ENCODE measurements around the gene B3GNT3. TPM values are rescaled to one million over a fixed set of nuclear protein-coding genes. Genes with fewer than 3 reads are reported as not detected.
A peak's percentile ranks its signal among the peaks of the same experiment; 100 is the strongest.

B3GNT3 gene
- total RNA-seq, 5 donors from 2014 or later (not counting 1 experiment from before 2014, with no cell fraction given), result 0.12 to 1.2 (median 0.79) TPM

GRCh38 chr19:17811681-17812080 is 16.7 kb downstream of the B3GNT3 start:
- Mint-ChIP-seq H3K27ac (peak overlapping the region in 1 of 2 donors; percentile 44), H3K36me3 (no peaks in the 10 kb centered on the region), H3K4me3 (no peak overlapping the region), H3K27me3 (no peaks in the 10 kb centered on the region), H3K4me1 (peaks cover 8 to 14% (median 9%) of the 10 kb centered on the region in 3 donors), H3K9me3 (no peaks in the 10 kb centered on the region)
- 82% methylated on average over 15 of the region's 20 CpGs for WGBS (ENCODE audit: insufficient coverage)
- DNase-seq, result no peak
- peaks cover 0 to 13% of the 10 kb centered on the region in 2 experiments for H3K27me3 ChIP-seq (replicated peaks in 1 of 2; ENCODE audit: control insufficient read depth in 2 of 2, extremely low read depth in 1 of 2, insufficient read depth in 2 of 2, low read length in 1 of 2)
- H3K4me1 ChIP-seq (ENCODE audit: control insufficient read depth in 1 of 2, extremely low read depth in 1 of 2, insufficient read depth in 2 of 2, low read length in 2 of 2), result peaks cover 0 to 15% of the 10 kb centered on the region in 2 experiments
- no peaks in the 10 kb centered on the region for H3K9me3 ChIP-seq
- ATAC-seq (replicated peaks in 1 of 4), result no peak
- H3K27ac ChIP-seq (ENCODE audit: low read length), result no peak overlapping the region
- ChIA-PET CTCF (no interaction called here), POLR2A (no interaction called here)
- H3K4me3 ChIP-seq (ENCODE audit: control insufficient read depth in 1 of 2, extremely low read depth in 1 of 2, low read length in 1 of 2), result no peak overlapping the region
- H3K36me3 ChIP-seq (ENCODE audit: control insufficient read depth in 2 of 2, extremely low read depth in 1 of 2, insufficient read depth in 1 of 2, low read length in 1 of 2), result peaks cover 0 to 5% of the 10 kb centered on the region in 2 donors

- peak overlapping the region in 1 of 2 donors; percentile 44 for H3K27ac Mint-ChIP-seq
- no peak for DNase-seq
- ChIA-PET CTCF (no interaction called here), POLR2A (no interaction called here)
- peaks cover 7 to 12% (median 8%) of the 10 kb centered on the region in 3 donors for H3K4me1 Mint-ChIP-seq
- H3K4me1 ChIP-seq (ENCODE audit: control insufficient read depth in 1 of 2, extremely low read depth in 1 of 2, insufficient read depth in 2 of 2, low read length in 2 of 2), result peaks cover 0 to 14% of the 10 kb centered on the region in 2 experiments
- no peaks in the 10 kb centered on the region for H3K27me3 Mint-ChIP-seq
- H3K9me3 Mint-ChIP-seq, result no peaks in the 10 kb centered on the region
- no peak overlapping the region for H3K4me3 ChIP-seq (ENCODE audit: control insufficient read depth in 1 of 2, extremely low read depth in 1 of 2, low read length in 1 of 2)
- 100% methylated on average over 1 of the region's 5 CpGs for WGBS (ENCODE audit: insufficient coverage)
- no peaks in the 10 kb centered on the region for H3K36me3 Mint-ChIP-seq
- no peaks in the 10 kb centered on the region for H3K9me3 ChIP-seq
- no peak overlapping the region for H3K27ac ChIP-seq (ENCODE audit: low read length)
- H3K36me3 ChIP-seq (ENCODE audit: control insufficient read depth in 2 of 2, extremely low read depth in 1 of 2, insufficient read depth in 1 of 2, low read length in 1 of 2), result peaks cover 0 to 5% of the 10 kb centered on the region in 2 donors
- H3K4me3 Mint-ChIP-seq, result no peak overlapping the region
- no peak for ATAC-seq (replicated peaks in 1 of 4)
- H3K27me3 ChIP-seq (replicated peaks in 1 of 2; ENCODE audit: control insufficient read depth in 2 of 2, extremely low read depth in 1 of 2, insufficient read depth in 2 of 2, low read length in 1 of 2), result peaks cover 0 to 11% of the 10 kb centered on the region in 2 experiments
Measured at GRCh38 chr19:17812099-17812498, 17.2 kb downstream of the B3GNT3 start.

GRCh38 chr19:17817668-17818363 is 22.9 kb downstream of the B3GNT3 start:
- WGBS (ENCODE audit: insufficient coverage), result 88% methylated on average over 8 of the region's 13 CpGs
- no peak for ATAC-seq (replicated peaks in 1 of 4)
- Histone ChIP-seq H3K27ac (ENCODE audit: low read length) (no peak overlapping the region), H3K9me3 (no peaks in the 10 kb centered on the region), H3K36me3 (ENCODE audit: control insufficient read depth in 2 of 2, extremely low read depth in 1 of 2, insufficient read depth in 1 of 2, low read length in 1 of 2) (peaks cover 0 to 5% of the 10 kb centered on the region in 2 donors), H3K4me1 (ENCODE audit: control insufficient read depth in 1 of 2, extremely low read depth in 1 of 2, insufficient read depth in 2 of 2, low read length in 2 of 2) (no peaks in the 10 kb centered on the region), H3K27me3 (replicated peaks in 1 of 2; ENCODE audit: control insufficient read depth in 2 of 2, extremely low read depth in 1 of 2, insufficient read depth in 2 of 2, low read length in 1 of 2) (no peaks in the 10 kb centered on the region), H3K4me3 (ENCODE audit: control insufficient read depth in 1 of 2, extremely low read depth in 1 of 2, low read length in 1 of 2) (no peak overlapping the region)
- no peaks in the 10 kb centered on the region for H3K9me3 Mint-ChIP-seq
- POLR2A ChIA-PET, result no interaction called here
- CTCF ChIA-PET, result no interaction called here
- H3K4me1 Mint-ChIP-seq, result no peaks in the 10 kb centered on the region
- H3K27me3 Mint-ChIP-seq, result no peaks in the 10 kb centered on the region
- DNase-seq, result no peak
- no peak overlapping the region for H3K4me3 Mint-ChIP-seq
- H3K27ac Mint-ChIP-seq, result no peak overlapping the region
- H3K36me3 Mint-ChIP-seq, result no peaks in the 10 kb centered on the region

GRCh38 chr19:17821190-17821589 is 26.3 kb downstream of the B3GNT3 start, which contains the start of gene INSL3:
TSS of gene INSL3 (minus strand) at chr19:17821519. CDS start at chr19:17821506, 13 bp downstream.
- ChIA-PET POLR2A (no interaction called here), CTCF (no interaction called here)
- no peaks in the 10 kb centered on the region for H3K27me3 Mint-ChIP-seq
- H3K36me3 Mint-ChIP-seq, result no peaks in the 10 kb centered on the region
- Histone ChIP-seq H3K36me3 (ENCODE audit: control insufficient read depth in 2 of 2, extremely low read depth in 1 of 2, insufficient read depth in 1 of 2, low read length in 1 of 2) (peaks cover 13 to 14% of the 10 kb centered on the region in 2 donors), H3K4me3 (ENCODE audit: control insufficient read depth in 1 of 2, extremely low read depth in 1 of 2, low read length in 1 of 2) (no peak within 1 kb of the TSS), H3K27me3 (replicated peaks in 1 of 2; ENCODE audit: control insufficient read depth in 2 of 2, extremely low read depth in 1 of 2, insufficient read depth in 2 of 2, low read length in 1 of 2) (no peaks in the 10 kb centered on the region), H3K27ac (ENCODE audit: low read length) (no peak within 1 kb of the TSS), H3K9me3 (no peaks in the 10 kb centered on the region), H3K4me1 (ENCODE audit: control insufficient read depth in 1 of 2, extremely low read depth in 1 of 2, insufficient read depth in 2 of 2, low read length in 2 of 2) (no peaks in the 10 kb centered on the region)
- no peaks in the 10 kb centered on the region for H3K4me1 Mint-ChIP-seq
- DNase-seq (no peak), ATAC-seq (replicated peaks in 1 of 4) (no peak)
- H3K4me3 Mint-ChIP-seq, result no peak within 1 kb of the TSS
- WGBS (ENCODE audit: insufficient coverage), result 89% methylated on average over 28 of the region's 34 CpGs
- no peak within 1 kb of the TSS for H3K27ac Mint-ChIP-seq
- H3K9me3 Mint-ChIP-seq, result no peaks in the 10 kb centered on the region

GRCh38 chr19:17824339-17824738 is 29.4 kb downstream of the B3GNT3 start:
- Histone ChIP-seq H3K36me3 (ENCODE audit: control insufficient read depth in 2 of 2, extremely low read depth in 1 of 2, insufficient read depth in 1 of 2, low read length in 1 of 2) (peaks cover 16 to 30% of the 10 kb centered on the region in 2 donors), H3K27ac (ENCODE audit: low read length) (no peak overlapping the region), H3K27me3 (replicated peaks in 1 of 2; ENCODE audit: control insufficient read depth in 2 of 2, extremely low read depth in 1 of 2, insufficient read depth in 2 of 2, low read length in 1 of 2) (no peaks in the 10 kb centered on the region), H3K4me1 (ENCODE audit: control insufficient read depth in 1 of 2, extremely low read depth in 1 of 2, insufficient read depth in 2 of 2, low read length in 2 of 2) (no peaks in the 10 kb centered on the region), H3K9me3 (no peaks in the 10 kb centered on the region), H3K4me3 (ENCODE audit: control insufficient read depth in 1 of 2, extremely low read depth in 1 of 2, low read length in 1 of 2) (no peak overlapping the region)
- H3K36me3 Mint-ChIP-seq, result peaks cover 10% of the 10 kb centered on the region
- DNase-seq (no peak), ATAC-seq (replicated peaks in 1 of 4) (peak in 1 of 4 experiments; percentile 35)
- ChIA-PET CTCF (no interaction called here), POLR2A (no interaction called here)
- no peak overlapping the region for H3K4me3 Mint-ChIP-seq
- peaks cover 1 to 7% (median 1%) of the 10 kb centered on the region in 3 donors for H3K4me1 Mint-ChIP-seq
- H3K27ac Mint-ChIP-seq, result peak overlapping the region; percentile 46 to 64
- WGBS (ENCODE audit: insufficient coverage), result 67% methylated on average over 2 of the region's 8 CpGs
- no peaks in the 10 kb centered on the region for H3K27me3 Mint-ChIP-seq
- H3K9me3 Mint-ChIP-seq, result no peaks in the 10 kb centered on the region

- peaks cover 19 to 50% of the 10 kb centered on the region in 2 donors for H3K36me3 ChIP-seq (ENCODE audit: control insufficient read depth in 2 of 2, extremely low read depth in 1 of 2, insufficient read depth in 1 of 2, low read length in 1 of 2)
- POLR2A ChIA-PET, result no interaction called here
- WGBS (ENCODE audit: insufficient coverage), result 96% methylated on average over 8 of the region's 13 CpGs
Measured at GRCh38 chr19:17826508-17827056, 31.6 kb downstream of the B3GNT3 start.

More at GRCh38 chr19:17826508-17827056, 31.6 kb downstream of the B3GNT3 start:
- DNase-seq (no peak), ATAC-seq (replicated peaks in 1 of 4) (no peak)
- Mint-ChIP-seq H3K36me3 (peaks cover 24% of the 10 kb centered on the region), H3K9me3 (no peaks in the 10 kb centered on the region), H3K27me3 (no peaks in the 10 kb centered on the region), H3K4me1 (peaks cover 1 to 7% (median 1%) of the 10 kb centered on the region in 3 donors), H3K27ac (no peak overlapping the region), H3K4me3 (no peak overlapping the region)
- H3K4me3 ChIP-seq (ENCODE audit: control insufficient read depth in 1 of 2, extremely low read depth in 1 of 2, low read length in 1 of 2), result no peak overlapping the region
- peaks cover 0 to 2% of the 10 kb centered on the region in 2 experiments for H3K4me1 ChIP-seq (ENCODE audit: control insufficient read depth in 1 of 2, extremely low read depth in 1 of 2, insufficient read depth in 2 of 2, low read length in 2 of 2)
- no peaks in the 10 kb centered on the region for H3K27me3 ChIP-seq (replicated peaks in 1 of 2; ENCODE audit: control insufficient read depth in 2 of 2, extremely low read depth in 1 of 2, insufficient read depth in 2 of 2, low read length in 1 of 2)
- no peaks in the 10 kb centered on the region for H3K9me3 ChIP-seq
- no peak overlapping the region for H3K27ac ChIP-seq (ENCODE audit: low read length)
- CTCF ChIA-PET, result no interaction called here
